ENCODE measurements around the gene SUCLG2.

DNA sequence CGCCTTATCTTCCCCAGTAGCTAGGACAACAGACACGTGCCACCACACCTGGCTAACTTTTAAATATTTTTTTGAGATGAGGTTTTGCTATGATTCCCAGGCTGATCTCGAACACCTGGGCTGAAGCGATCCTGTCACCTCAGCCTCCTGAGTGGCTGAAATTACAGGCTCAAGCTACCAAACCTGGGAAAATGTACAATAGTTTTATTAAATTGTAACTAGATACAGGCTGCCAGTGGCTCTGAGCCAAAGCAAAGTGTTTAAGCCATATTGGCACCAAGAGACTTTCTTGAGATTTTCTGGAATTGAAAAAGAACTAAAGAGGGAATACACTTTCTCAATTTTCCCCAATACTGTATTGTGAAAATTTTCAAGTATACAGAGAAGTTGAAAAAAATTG, 204.3 kb downstream of the SUCLG2 start:
- TF ChIP-seq, protein P1, sequence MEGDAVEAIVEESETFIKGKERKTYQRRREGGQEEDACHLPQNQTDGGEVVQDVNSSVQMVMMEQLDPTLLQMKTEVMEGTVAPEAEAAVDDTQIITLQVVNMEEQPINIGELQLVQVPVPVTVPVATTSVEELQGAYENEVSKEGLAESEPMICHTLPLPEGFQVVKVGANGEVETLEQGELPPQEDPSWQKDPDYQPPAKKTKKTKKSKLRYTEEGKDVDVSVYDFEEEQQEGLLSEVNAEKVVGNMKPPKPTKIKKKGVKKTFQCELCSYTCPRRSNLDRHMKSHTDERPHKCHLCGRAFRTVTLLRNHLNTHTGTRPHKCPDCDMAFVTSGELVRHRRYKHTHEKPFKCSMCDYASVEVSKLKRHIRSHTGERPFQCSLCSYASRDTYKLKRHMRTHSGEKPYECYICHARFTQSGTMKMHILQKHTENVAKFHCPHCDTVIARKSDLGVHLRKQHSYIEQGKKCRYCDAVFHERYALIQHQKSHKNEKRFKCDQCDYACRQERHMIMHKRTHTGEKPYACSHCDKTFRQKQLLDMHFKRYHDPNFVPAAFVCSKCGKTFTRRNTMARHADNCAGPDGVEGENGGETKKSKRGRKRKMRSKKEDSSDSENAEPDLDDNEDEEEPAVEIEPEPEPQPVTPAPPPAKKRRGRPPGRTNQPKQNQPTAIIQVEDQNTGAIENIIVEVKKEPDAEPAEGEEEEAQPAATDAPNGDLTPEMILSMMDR (IDR thresholded peaks at IDR 0.05; ENCODE audit: insufficient read depth, low read depth, low read length) = no peak
- no peak for TF ChIP-seq EZH2 (IDR thresholded peaks at IDR 0.05; ENCODE audit: insufficient read depth, low read length)
